GM18508 (cell line): Measurements from ENCODE around the gene OLIG2.

Experiments
- ATAC-seq: cut with Tn5 transposase; IDR thresholded peaks from one replicate; pipeline ENCODE4 v1.9.1; 2021; ENCODE audit warnings: moderate number of reproducible peaks; ENCODE audit not compliant: insufficient read depth, unreplicated experiment

The OLIG2 gene

GRCh38 chr21:33031152-33031911, 5.6 kb downstream of the OLIG2 start:
- no peak for ATAC-seq

- no peak for ATAC-seq
Measured at GRCh38 chr21:33032434-33033047, 6.8 kb downstream of the OLIG2 start.

- no peak for ATAC-seq
Measured at GRCh38 chr21:33033094-33033951, 7.6 kb downstream of the OLIG2 start.

GRCh38 chr21:33033961-33034413, 8.3 kb downstream of the OLIG2 start:
- ATAC-seq: no peak

- no peak for ATAC-seq
Measured at GRCh38 chr21:33035147-33035546, 9.4 kb downstream of the OLIG2 start.

GRCh38 chr21:33036430-33037162, 10.9 kb downstream of the OLIG2 start:
- no peak for ATAC-seq

- no peak for ATAC-seq
Measured at GRCh38 chr21:33037501-33037900, 11.8 kb downstream of the OLIG2 start.

- no peak for ATAC-seq
Measured at GRCh38 chr21:33039536-33039935, 13.8 kb downstream of the OLIG2 start.

GRCh38 chr21:33040215-33040614, 14.5 kb downstream of the OLIG2 start:
- ATAC-seq: no peak

- no peak for ATAC-seq
Measured at GRCh38 chr21:33041981-33042380, 16.2 kb downstream of the OLIG2 start.

- no peak for ATAC-seq
Measured at GRCh38 chr21:33042812-33043211, 17.1 kb downstream of the OLIG2 start.

GRCh38 chr21:33046455-33046854, 20.7 kb downstream of the OLIG2 start:
- no peak for ATAC-seq

GRCh38 chr21:33047231-33047630, 21.5 kb downstream of the OLIG2 start:
- no peak for ATAC-seq

GRCh38 chr21:33051925-33052324, 26.2 kb downstream of the OLIG2 start:
- no peak for ATAC-seq

GRCh38 chr21:33053951-33054350, 28.2 kb downstream of the OLIG2 start:
- ATAC-seq: no peak

GRCh38 chr21:33055991-33056390, 30.3 kb downstream of the OLIG2 start:
- ATAC-seq: no peak

- ATAC-seq: no peak
Measured at GRCh38 chr21:33057385-33057940, 31.7 kb downstream of the OLIG2 start.

- no peak for ATAC-seq
Measured at GRCh38 chr21:33058527-33058926, 32.8 kb downstream of the OLIG2 start.

- no peak for ATAC-seq
Measured at GRCh38 chr21:33058957-33059356, 33.2 kb downstream of the OLIG2 start.

GRCh38 chr21:33059380-33059841, 33.7 kb downstream of the OLIG2 start:
- no peak for ATAC-seq
